GM23338 (cell line): ENCODE measurements around the gene NHSL1.

Source experiments
- CTCF ChIP-seq, 2 experiments: fragments of 200-600 bp in 1 of 2; sonication (generic) in 1 of 2; conservative IDR thresholded peaks; 2 replicates each; pipeline versions ENCODE4 v1.5.1 to v1.6.1; 2016 to 2017; ENCODE audit warnings: antibody characterized with exemption in 2 of 2, low read depth in 2 of 2, mild to moderate bottlenecking in 2 of 2, moderate library complexity in 1 of 2
- ETS1 ChIP-seq: IDR thresholded peaks from 2 replicates; pipeline ENCODE4 v1.6.1; 2016; ENCODE audit warnings: antibody characterized with exemption
- EZH2 ChIP-seq: fragments of 200-600 bp; sonication (generic); IDR thresholded peaks from one replicate; pipeline ENCODE4 v1.8.0; 2017; ENCODE audit warnings: antibody characterized with exemption, mild to moderate bottlenecking, low read depth; ENCODE audit not compliant: unreplicated experiment

DNA sequence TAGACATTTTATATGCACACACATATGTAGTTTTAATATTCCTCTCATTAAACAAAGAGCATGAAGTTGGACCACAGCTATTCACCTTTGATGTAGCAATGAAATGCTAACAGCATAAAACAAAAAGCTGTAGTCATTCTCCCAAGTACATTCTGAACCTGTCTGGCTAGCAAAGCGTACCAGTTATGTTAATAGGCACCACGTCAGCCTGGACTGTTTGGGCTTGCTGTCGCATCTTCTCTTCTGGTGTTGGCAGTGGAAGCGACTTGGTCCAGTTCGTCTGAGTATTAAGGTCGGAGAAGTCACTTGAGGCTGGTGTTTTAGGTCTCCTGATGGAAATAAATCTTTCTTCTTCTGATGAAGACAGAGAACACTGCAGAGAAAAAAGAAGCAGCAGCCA is 52.5 kb downstream of the NHSL1 start:
- TF ChIP-seq EZH2 (no peak), CTCF (conservative IDR thresholded peaks at IDR 0.05; ENCODE audit: low read depth in 2 of 2) (no peak), ETS1 (no peak)
